Mesenteric fat pad (tissue), 1 donor: ENCODE measurements around the gene XAB2. TPM values are rescaled to one million over a fixed set of nuclear protein-coding genes. Genes with fewer than 3 reads are reported as not detected.

Experiments used
- DNase-seq: peaks from one replicate; pipeline ENCODE4 v3.0.0-alpha.2; 2020; ENCODE audit warnings: low spot score
- total RNA-seq: library from RNA; stranded (reverse); fragmentation: NEBNext Ultra II Directional; extraction: Animal tissue kit (Norgen Biotek cat#: 25700); gene quantifications from one replicate; pipeline ENCODE4 v1.2.1, GENCODE V29; 2021
- donor health status: DM: yes; HTN: yes; CAD: no.

The XAB2 gene
- total RNA-seq, 1 donor from 2014 or later = 19.5 TPM

DNA sequence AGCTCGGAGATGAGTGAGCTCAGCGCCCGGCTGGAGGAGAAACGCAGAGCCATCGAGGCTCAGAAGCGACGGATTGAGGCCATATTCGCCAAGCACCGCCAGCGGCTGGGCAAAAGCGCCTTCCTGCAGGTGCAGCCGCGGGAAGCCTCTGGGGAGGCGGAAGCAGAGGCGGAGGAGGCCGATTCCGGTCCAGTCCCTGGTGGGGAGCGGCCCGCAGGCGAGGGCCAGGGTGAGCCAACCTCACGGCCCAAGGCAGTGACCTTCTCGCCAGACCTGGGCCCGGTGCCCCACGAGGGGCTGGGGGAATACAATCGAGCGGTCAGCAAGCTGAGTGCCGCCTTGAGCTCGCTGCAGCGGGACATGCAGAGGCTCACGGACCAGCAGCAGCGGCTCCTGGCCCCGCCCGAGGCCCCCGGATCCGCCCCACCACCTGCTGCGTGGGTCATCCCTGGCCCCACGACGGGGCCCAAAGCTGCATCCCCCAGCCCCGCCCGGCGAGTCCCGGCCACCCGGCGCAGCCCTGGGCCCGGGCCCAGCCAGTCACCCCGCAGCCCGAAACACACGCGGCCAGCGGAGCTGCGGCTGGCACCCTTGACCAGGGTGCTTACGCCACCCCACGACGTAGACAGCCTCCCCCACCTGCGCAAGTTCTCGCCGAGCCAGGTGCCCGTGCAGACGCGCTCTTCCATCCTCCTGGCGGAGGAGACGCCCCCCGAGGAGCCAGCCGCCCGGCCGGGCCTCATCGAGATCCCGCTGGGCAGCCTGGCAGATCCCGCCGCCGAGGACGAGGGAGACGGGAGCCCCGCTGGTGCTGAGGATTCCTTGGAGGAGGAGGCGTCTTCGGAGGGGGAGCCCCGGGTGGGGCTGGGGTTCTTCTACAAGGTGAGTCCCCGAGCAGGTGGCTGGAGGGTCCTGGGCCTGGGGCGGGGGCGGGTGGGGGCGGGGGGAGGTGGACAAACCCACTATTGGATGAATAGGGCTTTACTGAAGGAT, 16.8 kb downstream of the XAB2 start:
- DNase-seq = no peak

- DNase-seq = no peak
These were observed 17.6 kb downstream of the XAB2 start for GRCh38 chr19:7611541-7612279.

DNA sequence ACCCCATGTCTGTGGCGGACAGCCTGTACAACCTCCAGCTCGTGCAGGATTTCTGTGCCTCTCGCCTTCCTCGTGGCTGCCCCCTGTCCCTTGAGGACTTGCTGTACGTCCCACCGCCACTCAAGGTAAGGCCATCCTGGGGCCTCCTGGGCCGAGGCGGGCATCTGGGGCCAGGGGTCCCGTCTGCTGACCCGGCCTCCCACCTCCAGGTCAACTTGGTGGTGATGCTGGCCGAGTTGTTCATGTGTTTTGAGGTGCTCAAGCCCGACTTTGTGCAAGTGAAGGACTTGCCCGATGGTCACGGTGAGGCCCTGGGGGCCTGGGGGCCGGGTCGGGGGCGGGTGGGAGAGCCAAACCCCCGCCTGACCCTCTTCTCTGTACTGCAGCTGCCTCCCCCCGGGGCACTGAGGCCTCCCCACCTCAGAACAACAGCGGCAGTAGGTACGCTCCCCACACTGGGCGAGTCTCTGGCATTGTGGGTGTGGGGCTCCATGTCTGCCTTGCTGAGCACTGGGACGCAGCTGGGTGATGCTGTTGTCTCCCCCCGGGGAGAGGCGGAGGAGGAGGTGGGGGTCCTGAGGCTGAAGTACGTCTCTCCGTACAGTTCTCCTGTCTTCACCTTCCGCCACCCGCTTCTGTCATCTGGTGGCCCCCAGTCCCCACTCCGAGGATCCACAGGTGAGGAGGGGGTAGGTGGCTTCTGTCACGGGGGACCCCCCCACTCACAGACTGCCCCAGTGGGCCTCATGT, 18.7 kb downstream of the XAB2 start:
- no peak for DNase-seq

DNA sequence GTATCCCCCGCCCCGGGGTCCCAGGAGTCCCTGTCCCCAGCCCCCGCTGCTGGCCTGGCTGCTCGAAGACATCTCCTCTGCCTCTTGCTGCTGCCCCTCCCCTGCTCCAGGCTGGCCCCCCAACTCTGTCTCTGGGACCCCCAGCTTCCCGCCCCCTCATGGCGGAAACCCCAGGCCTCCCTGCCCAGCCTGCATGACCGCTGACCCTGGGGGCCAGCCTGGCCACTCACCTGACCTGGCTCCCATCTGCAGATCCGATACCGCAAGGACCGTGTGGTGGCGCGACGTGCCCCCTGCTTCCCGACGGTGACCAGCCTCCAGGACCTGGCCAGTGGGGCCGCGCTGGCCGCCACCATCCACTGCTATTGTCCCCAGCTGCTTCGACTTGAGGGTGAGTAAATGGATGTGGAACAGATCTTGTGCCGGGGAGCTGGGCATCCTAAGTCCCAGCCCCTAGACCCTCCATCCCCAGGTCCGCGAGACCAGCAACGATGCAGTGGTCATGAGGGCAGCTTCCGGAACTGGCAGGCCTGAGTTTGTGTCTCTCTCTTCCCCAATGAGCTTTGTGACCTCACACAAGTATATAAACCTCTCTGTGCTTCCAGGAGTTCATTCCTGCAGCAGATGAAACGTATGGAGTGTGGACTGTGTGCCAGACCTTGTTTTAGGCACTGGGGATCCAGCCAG, 21.3 kb downstream of the XAB2 start:
- no peak for DNase-seq

DNA sequence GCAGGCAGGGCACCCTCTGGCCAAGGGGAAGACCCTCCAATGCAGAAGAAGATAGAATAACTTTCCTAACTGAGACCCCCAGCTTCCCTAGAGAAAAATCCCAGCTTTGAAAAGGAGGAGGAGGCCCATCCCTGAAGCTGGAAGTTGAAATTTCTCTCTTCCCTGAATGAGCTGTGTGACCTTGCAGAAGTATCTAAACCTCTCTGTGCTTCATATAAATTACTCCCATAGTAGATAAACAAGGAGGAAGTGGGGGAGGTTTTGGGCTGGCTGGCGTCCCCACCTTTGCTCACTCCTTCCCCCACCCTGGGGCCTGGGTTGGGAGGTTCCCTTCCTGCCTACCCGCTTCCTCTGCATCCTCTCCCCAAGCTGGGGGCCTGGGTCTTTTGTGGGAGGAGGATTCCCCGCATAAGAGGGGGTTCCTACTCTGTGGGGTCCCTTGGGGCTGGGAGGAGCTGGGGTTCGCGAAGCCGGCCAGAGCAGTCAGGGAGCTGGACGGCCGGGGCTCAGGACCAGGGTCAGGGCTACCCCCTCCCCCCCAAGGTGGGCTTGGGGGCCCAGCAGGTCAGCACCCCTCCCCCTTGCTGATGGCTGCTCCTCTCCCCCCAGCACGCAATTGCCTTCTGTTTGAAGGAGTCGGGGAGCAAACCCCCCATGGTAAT, 22.0 kb downstream of the XAB2 start:
- no peak for DNase-seq

DNA sequence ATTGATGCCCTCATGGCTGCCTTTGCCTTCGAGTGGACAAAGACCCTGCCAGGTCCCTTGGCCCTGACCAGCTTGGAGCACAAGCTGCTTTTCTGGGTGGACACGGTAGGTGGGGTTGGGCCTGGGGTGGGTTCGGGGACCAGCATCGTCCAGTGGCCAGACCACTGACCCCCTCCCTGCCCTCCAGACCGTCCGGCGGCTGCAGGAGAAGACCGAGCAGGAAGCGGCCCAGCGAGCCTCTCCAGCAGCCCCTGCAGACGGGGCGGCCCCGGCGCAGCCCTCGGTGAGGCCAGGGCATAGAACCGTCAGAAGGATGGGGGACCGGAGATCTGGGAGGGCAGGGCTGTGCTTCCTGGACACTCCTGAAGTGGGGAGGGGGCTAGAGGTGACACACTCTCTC, 23.1 kb downstream of the XAB2 start:
- no peak for DNase-seq

DNA sequence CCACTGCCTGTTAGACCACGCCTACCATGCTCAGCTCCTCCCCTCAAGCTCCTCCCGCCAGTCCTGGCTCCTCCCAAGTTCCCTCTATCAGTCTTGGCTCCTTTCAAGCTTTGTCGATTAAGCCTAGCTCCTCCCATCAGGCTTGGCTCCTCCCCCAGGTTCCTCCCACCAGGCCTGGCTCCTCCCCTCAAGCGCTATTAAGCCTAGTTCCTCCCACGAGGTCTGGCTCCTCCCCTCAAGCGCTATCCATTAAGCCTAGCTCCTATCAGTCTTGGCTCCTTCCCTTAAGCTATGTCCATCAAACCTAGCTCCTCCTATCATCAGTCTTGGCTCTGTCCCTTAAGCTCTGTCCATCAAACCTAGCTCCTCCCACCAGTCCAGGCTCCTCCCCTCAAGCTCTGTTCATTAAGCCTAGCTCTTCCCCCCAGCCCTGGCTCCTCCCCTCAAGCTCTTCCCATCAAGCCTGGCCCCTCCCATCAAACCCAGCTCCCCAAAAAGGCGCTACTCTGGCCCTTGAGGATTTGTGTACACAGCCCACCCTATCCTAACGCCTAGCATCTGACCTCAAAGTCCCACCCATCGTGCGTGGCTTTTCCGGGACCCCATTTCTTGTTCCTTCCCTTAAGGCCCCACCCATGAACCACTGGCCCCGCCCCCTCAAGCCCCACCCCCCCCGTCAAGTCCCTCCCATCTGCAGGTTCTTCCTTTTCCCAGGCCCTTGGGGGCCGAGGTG, 23.7 kb downstream of the XAB2 start:
- DNase-seq = no peak

DNA sequence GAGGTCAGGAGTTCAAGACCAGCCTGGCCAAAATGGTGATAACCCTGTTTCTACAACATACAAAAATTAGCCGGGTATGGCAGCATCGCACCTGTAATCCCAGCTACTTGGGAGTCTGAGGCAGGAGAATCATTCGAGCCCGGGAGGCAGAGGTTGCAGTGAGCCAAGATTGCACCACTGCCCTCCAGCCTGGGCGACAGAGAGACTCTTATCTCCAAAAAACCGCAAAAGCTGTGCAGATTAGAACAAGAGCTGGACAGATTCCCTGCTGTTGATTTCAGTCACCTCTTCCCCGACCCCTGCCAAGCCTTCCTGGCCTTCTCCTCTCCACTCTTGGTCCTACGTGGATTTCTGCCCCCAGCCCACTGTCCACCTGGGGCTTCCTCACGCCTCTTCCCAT, 25.4 kb downstream of the XAB2 start:
- DNase-seq = no peak

- no peak for DNase-seq
These were observed 26.3 kb downstream of the XAB2 start for GRCh38 chr19:7602935-7603497.

DNA sequence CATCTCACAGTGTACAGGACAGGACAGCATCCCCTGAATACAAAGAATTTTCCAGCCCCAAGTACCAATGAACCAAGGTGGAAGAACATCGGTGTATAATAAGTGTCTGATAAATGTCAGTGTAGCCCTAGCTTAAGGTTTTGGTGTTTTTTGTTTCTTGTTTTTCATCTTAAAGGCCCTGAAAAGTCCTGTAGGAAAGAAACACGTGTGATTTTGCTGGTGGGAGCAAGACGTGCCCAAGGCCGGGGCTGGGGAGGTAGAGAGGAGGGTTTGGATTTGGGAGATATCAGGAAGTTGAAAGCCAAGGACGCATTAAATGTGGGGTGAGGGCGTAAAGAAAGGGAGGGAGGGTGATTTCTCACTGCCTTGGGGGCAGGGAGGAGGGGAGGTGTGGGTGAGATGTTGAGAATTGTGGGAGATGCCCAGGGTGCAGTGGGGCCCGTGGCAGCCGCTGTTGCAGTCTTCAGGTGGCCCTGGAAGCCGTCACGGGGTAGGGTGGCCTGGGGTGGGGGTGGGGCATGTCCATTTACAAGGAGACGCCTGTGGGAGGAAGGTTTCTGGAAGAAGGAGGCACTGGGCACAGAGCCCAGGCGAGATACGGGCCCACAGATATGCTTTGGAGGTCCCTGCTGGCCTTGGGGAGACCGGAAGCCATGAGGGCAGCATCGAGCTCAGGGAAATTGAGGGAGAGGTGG, 27.0 kb downstream of the XAB2 start:
- DNase-seq = no peak

DNA sequence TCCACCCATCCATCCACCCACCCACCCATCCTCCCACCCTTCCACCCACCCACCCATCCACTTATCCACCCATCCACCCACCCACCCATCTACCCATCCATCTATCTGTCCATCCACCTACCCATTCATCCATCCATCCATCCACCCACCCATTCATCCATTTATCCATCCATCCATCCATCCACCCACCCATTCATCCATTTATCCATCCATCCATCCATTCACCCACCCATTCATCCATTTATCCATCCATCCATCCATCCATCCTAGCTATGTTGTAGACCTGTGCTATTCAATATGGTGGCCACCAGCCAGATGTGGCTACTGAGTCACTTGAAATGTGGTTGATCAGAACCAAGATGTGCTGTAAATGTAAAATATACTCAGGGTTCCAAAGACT, 28.6 kb downstream of the XAB2 start:
- DNase-seq = no peak

GRCh38 chr19:7598180-7598579, 31.2 kb downstream of the XAB2 start:
- no peak for DNase-seq

GRCh38 chr19:7597689-7598088, 31.7 kb downstream of the XAB2 start:
- DNase-seq = no peak

GRCh38 chr19:7596211-7596937, 33.0 kb downstream of the XAB2 start:
- no peak for DNase-seq

- DNase-seq = no peak
These were observed 33.7 kb downstream of the XAB2 start, which contains the start of gene CAMSAP3 for GRCh38 chr19:7595466-7596133. Gene CAMSAP3 (plus strand): TSS chr19:7595863. CDS start chr19:7596003, 140 bp downstream.

DNA sequence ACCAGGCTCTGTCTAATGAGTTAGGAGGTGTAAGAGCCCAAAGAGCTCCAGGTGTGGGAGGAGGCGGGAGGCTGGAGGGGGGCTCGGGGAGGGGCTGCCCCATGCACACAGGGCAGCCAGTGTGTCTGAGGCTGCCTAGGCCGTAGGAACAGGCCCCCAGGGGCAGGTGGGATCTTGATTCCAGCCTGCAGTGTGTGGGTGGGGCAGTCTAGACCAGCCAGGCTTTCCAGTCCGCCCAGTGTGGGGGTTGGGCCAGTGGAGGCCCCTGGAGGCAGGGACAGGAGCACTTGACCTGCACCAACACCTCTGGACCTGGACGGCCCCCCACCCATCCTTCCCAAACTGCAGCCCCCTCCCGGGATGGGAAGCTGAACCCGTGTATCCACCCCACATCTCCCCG, 39.1 kb downstream of the XAB2 start:
- DNase-seq = no peak

GRCh38 chr19:7589822-7590221, 39.5 kb downstream of the XAB2 start:
- DNase-seq = no peak
